Activated naive CD4-positive, alpha-beta T cell treated with anti-CD3 and anti-CD28 coated beads, Interleukin-2, amount 50 U/mL, for 72 hours (primary cell): ENCODE results near the gene TRIM46. TPM values are rescaled to one million over a fixed set of nuclear protein-coding genes. Genes with fewer than 3 reads are reported as not detected.

Experiments used
- ATAC-seq, 2 donors: fragments of 150-1000 bp; cut with Tn5 transposase; 2 replicates each; pipeline ENCODE4 v1.10.0; 2021; ENCODE audit warnings: mild to moderate bottlenecking in 2 of 2, moderate library complexity in 2 of 2
- DNase-seq, 2 donors: peaks; one replicate each; pipeline ENCODE4 v3.0.0; 2021 to 2022; ENCODE audit warnings: low spot score in 2 of 2
- H3K27ac Mint-ChIP-seq, 2 donors: one replicate each; pipeline ENCODE4 v1.8.0; 2022; ENCODE audit warnings: mild to moderate bottlenecking in 2 of 2, mixed read lengths in 2 of 2
- H3K36me3 Mint-ChIP-seq, 2 donors: one replicate each; pipeline ENCODE4 v1.8.0; 2022; ENCODE audit warnings: mixed read lengths in 2 of 2
- H3K9me3 Mint-ChIP-seq, 2 donors: one replicate each; pipeline ENCODE4 v1.8.0; 2022; ENCODE audit warnings: mixed read lengths in 2 of 2
- total RNA-seq, 2 donors: library from RNA; stranded (reverse); gene quantifications; one replicate each; pipeline ENCODE4 v1.2.3, GENCODE V29; 2022

The TRIM46 gene
- total RNA-seq, 2 donors from 2014 or later = 6.8 to 15.2 TPM

- H3K9me3 Mint-ChIP-seq = no peaks in the 10 kb centered on the region
- H3K27ac Mint-ChIP-seq = no peak overlapping the region
- peak in 1 of 2 donors; percentile 47 for DNase-seq
- peaks cover 12 to 14% of the 10 kb centered on the region in 2 donors for H3K36me3 Mint-ChIP-seq
- ATAC-seq = no peak
Observed at GRCh38 chr1:155177192-155177917, 3.7 kb downstream of the TRIM46 start.

DNA sequence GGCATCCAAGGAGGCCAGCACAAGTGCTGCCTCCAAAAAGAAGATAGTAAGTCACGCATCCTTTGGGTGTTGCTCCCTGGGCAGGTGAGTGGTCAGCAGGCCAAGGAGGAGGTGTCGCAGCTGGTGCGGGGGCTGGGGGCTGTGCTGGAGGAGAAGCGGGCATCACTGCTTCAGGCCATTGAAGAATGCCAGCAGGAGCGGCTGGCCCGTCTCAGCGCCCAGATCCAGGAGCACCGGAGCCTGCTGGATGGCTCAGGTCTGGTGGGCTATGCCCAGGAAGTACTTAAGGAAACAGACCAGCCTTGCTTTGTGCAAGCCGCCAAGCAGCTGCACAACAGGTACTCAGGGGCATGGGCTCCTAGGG lies 4.3 kb downstream of the TRIM46 start:
- ATAC-seq (no peak), DNase-seq (peak in 1 of 2 donors; percentile 52)
- Mint-ChIP-seq H3K36me3 (peaks cover 8 to 9% of the 10 kb centered on the region in 2 donors), H3K27ac (no peak overlapping the region), H3K9me3 (no peaks in the 10 kb centered on the region)

- no peak for ATAC-seq
- peaks cover under 1 to 5% of the 10 kb centered on the region in 2 donors for H3K36me3 Mint-ChIP-seq
- no peak overlapping the region for H3K27ac Mint-ChIP-seq
- H3K9me3 Mint-ChIP-seq = no peaks in the 10 kb centered on the region
- DNase-seq = peak in 1 of 2 donors; percentile 44
Observed at GRCh38 chr1:155178441-155179111, 4.9 kb downstream of the TRIM46 start.

DNA sequence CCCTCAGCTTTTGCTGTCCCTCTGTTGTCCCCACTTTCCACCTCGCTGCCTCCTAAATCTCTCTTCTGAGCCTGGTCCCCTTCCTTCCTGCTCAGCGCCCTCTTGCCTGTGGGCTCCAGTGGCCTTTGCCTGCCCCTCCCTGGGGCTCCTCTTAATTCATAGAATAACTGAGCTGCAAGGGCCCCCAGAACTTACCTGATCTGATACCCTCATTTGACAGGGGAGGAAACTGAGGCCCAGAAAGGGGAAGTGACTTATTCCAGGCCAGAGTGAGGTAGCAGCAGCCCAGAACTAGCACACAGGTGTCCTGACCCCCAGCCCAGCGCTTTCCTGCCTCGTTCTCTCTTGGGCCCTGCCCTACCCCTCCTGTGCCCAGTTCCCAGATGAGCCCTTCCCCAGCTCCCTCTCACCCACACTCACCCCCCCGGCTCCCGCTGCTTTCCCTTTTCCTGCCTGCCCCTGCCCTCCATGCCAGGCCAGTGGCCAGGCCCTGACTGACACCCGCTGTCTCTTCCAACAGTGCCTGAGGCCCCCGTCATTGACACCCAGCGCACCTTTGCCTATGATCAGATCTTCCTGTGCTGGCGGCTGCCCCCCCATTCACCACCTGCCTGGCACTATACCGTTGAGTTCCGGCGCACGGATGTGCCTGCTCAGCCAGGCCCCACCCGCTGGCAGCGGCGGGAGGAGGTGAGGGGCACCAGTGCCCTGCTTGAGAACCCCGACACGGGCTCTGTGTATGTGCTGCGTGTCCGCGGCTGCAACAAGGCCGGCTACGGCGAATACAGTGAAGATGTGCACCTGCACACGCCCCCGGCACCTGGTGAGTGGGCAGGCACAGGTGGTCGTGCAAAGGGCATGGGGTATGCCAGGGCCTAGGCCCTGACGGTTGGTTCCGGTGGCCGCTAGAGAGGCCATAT lies 5.7 kb downstream of the TRIM46 start:
- H3K9me3 Mint-ChIP-seq = no peaks in the 10 kb centered on the region
- ATAC-seq (no peak), DNase-seq (peak in 1 of 2 donors; percentile 56)
- no peak overlapping the region for H3K27ac Mint-ChIP-seq
- peaks cover 0 to 5% of the 10 kb centered on the region in 2 donors for H3K36me3 Mint-ChIP-seq

GRCh38 chr1:155181371-155182051 lies 7.9 kb downstream of the TRIM46 start:
- H3K9me3 Mint-ChIP-seq = no peaks in the 10 kb centered on the region
- ATAC-seq (no peak), DNase-seq (no peak)
- peak overlapping the region in 1 of 2 donors; percentile 55 for H3K27ac Mint-ChIP-seq
- H3K36me3 Mint-ChIP-seq = peaks cover 0 to 5% of the 10 kb centered on the region in 2 donors

- Mint-ChIP-seq H3K27ac (peak overlapping the region in 1 of 2 donors; percentile 55), H3K36me3 (peaks cover 0 to 5% of the 10 kb centered on the region in 2 donors), H3K9me3 (no peaks in the 10 kb centered on the region)
- no peak for ATAC-seq
- DNase-seq = no peak
Observed at GRCh38 chr1:155182052-155182550, 8.5 kb downstream of the TRIM46 start.

- DNase-seq = no peak
- ATAC-seq = no peak
- H3K9me3 Mint-ChIP-seq = no peaks in the 10 kb centered on the region
- no peaks in the 10 kb centered on the region for H3K36me3 Mint-ChIP-seq
- no peak overlapping the region for H3K27ac Mint-ChIP-seq
Observed at GRCh38 chr1:155183775-155184221, 10.1 kb downstream of the TRIM46 start.

- H3K27ac Mint-ChIP-seq = peak overlapping the region in 1 of 2 donors; percentile 63
- ATAC-seq (no peak), DNase-seq (no peak)
- no peaks in the 10 kb centered on the region for H3K36me3 Mint-ChIP-seq
- H3K9me3 Mint-ChIP-seq = no peaks in the 10 kb centered on the region
Observed at GRCh38 chr1:155184351-155184811, 10.7 kb downstream of the TRIM46 start.

- no peaks in the 10 kb centered on the region for H3K36me3 Mint-ChIP-seq
- peak; percentile 6 to 15 for ATAC-seq
- peak overlapping the region; percentile 31 to 63 for H3K27ac Mint-ChIP-seq
Observed at GRCh38 chr1:155184835-155185782, 11.5 kb downstream of the TRIM46 start.

DNA sequence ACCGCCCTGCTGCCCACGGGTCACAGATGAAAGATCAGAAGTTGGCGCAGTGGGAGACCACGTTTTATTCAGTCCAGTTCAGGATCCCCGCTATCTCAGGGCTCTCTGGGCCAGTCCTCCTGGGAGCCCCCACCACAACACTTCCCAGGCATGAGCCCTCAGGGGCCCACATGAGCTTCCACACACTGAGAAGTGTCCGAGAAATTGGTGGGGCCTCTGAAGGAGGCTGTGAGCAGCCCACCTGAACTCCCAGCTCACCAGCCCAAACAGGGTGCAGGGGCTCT lies 12.1 kb downstream of the TRIM46 start:
- Mint-ChIP-seq H3K27ac (peak overlapping the region; percentile 25 to 31), H3K9me3 (no peaks in the 10 kb centered on the region), H3K36me3 (no peaks in the 10 kb centered on the region)
- ATAC-seq = no peak
- no peak for DNase-seq

More at GRCh38 chr1:155184835-155185782, 11.5 kb downstream of the TRIM46 start:
- no peaks in the 10 kb centered on the region for H3K9me3 Mint-ChIP-seq
- DNase-seq = no peak

GRCh38 chr1:155186067-155186793 lies 12.6 kb downstream of the TRIM46 start:
- Mint-ChIP-seq H3K36me3 (no peaks in the 10 kb centered on the region), H3K27ac (peak overlapping the region; percentile 25 to 31), H3K9me3 (no peaks in the 10 kb centered on the region)
- no peak for ATAC-seq
- no peak for DNase-seq

- H3K9me3 Mint-ChIP-seq = no peaks in the 10 kb centered on the region
- DNase-seq = no peak
- H3K36me3 Mint-ChIP-seq = no peaks in the 10 kb centered on the region
- ATAC-seq = no peak
- H3K27ac Mint-ChIP-seq = peak overlapping the region; percentile 25 to 69
Observed at GRCh38 chr1:155186794-155187455, 13.3 kb downstream of the TRIM46 start.

GRCh38 chr1:155187456-155187891 lies 13.8 kb downstream of the TRIM46 start:
- DNase-seq (no peak), ATAC-seq (no peak)
- Mint-ChIP-seq H3K9me3 (no peaks in the 10 kb centered on the region), H3K27ac (peak overlapping the region in 1 of 2 donors; percentile 78), H3K36me3 (no peaks in the 10 kb centered on the region)

- Mint-ChIP-seq H3K9me3 (no peaks in the 10 kb centered on the region), H3K36me3 (no peaks in the 10 kb centered on the region), H3K27ac (peak overlapping the region; percentile 72 to 78)
- ATAC-seq = no peak
- no peak for DNase-seq
Observed at GRCh38 chr1:155188268-155188667, 14.6 kb downstream of the TRIM46 start.
